Measurements from ENCODE around the gene IL21R.
"Not testable (repeated sequence)": the region's sequence is repeated elsewhere in the genome, so short reads cannot be mapped to it uniquely, and the experiment has no call there.

DNA sequence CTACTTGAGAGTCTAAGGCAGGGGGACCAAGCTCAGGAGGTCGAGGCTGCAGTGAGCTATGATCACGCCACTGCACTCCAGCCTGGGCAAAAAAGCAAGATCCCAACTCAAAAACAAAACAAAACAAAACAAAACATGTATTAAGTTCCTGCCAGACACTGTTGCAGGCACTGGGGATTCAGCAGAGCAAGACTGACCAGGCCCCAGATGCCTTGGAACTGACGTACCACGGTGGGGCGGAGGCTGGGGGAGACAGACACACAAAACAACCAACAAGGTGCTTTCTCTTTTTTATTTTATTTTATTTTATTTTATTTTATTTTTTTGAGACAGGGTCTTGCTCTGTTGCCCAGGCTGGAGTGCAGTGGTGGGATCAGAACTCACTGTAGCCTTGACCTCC lies 33.2 kb downstream of the IL21R start:
- TF ChIP-seq ZFX (IDR thresholded peaks at IDR 0.05), result not testable (repeated sequence)
- TF ChIP-seq, protein P1, sequence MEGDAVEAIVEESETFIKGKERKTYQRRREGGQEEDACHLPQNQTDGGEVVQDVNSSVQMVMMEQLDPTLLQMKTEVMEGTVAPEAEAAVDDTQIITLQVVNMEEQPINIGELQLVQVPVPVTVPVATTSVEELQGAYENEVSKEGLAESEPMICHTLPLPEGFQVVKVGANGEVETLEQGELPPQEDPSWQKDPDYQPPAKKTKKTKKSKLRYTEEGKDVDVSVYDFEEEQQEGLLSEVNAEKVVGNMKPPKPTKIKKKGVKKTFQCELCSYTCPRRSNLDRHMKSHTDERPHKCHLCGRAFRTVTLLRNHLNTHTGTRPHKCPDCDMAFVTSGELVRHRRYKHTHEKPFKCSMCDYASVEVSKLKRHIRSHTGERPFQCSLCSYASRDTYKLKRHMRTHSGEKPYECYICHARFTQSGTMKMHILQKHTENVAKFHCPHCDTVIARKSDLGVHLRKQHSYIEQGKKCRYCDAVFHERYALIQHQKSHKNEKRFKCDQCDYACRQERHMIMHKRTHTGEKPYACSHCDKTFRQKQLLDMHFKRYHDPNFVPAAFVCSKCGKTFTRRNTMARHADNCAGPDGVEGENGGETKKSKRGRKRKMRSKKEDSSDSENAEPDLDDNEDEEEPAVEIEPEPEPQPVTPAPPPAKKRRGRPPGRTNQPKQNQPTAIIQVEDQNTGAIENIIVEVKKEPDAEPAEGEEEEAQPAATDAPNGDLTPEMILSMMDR (conservative IDR thresholded peaks at IDR 0.05), result not testable (repeated sequence)
